Stimulated activated CD8-positive, alpha-beta memory T cell treated with anti-CD3 and anti-CD28 coated beads, Interleukin-12 subunit alpha, Interleukin-12 subunit beta, amount 100 ng/mL, for 24 hours (primary cell): ENCODE measurements around the gene GADD45B.
"Not testable (repeated sequence)": the region's sequence is repeated elsewhere in the genome, so short reads cannot be mapped to it uniquely, and the experiment has no call there.

Experiments used
- DNase-seq: peaks from one replicate; pipeline ENCODE4 v3.0.0-alpha.2; 2020; ENCODE audit errors: extremely low read depth

Gene GADD45B

GRCh38 chr19:2444251-2445002 is 31.5 kb upstream of the GADD45B start:
- DNase-seq: no peak

DNA sequence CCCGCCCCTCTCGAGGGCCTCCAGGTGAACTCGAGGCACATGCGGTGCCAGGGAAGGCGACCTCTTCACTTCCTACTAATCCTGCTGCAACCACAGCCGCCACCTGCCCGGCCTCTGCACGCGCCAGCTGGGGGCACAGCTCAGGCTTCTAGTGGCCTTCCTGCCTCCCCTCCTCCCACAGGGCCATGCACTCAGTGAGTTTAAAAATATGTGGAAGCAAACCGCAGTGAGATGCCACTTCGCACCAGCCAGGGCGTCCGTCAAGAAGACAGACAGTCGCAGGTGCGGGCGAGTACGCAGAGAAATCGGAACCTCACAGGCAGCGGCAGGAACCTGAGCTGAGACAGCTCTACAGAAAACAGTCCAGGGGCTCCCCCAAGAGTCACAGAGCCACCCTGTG is 29.5 kb upstream of the GADD45B start:
- no peak for DNase-seq

DNA sequence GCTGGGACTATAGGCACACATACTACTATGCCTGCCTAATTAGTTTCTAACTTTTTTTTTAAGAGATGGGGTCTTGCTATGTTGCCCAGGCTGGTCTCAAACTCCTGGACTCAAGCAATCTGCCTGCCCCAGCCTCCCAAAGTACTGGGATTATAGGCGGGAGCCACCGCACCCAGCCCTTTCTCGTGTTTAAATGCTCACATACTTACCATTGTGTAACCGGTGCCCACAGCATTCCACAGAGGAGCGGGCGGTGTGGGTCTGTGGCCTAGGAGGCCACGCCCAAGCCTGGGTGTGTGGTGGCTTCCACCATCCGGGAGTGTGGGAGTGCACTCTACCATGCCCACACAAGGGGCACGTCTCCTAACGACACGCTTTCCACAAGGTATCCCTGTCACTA is 26.9 kb upstream of the GADD45B start:
- no peak for DNase-seq

DNA sequence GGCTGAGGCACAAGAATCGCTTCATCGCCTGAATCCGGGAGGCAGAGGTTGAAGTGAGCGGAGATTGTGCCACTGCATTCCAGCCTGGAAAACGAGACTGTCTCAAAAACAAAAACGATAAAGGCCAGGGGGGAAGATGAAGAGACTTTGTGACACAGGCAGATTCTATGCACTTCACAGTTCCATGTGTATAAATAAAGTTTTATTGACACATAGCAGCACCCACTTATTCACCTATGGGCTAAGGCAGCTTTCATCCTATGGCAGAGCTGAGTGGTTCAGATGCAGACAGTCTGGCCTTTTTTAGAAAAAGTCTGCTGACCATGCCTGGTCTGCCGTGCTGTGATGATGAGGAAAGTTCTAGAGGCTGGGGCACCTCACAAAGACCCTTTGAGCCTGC is 24.8 kb upstream of the GADD45B start:
- DNase-seq: no peak

DNA sequence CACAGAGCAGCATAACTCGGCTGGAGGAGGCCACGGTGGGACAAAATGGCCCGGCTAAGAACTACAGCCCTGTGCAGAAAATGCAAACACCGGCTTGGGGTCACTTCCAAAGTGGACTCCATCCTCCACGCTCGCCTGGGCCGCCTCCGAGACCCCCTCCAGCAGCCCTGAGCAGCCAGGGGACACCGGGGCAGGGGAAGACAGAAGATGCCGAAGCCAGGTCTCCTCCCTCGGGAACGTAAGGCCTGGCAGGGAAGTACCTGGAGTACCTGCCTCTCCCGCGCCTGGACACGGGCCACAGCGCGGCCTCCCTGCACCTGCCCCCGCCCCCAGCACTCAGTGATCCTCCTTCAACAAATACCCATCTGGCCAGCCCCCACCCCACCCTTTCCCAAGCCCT is 24.2 kb upstream of the GADD45B start:
- DNase-seq: no peak

DNA sequence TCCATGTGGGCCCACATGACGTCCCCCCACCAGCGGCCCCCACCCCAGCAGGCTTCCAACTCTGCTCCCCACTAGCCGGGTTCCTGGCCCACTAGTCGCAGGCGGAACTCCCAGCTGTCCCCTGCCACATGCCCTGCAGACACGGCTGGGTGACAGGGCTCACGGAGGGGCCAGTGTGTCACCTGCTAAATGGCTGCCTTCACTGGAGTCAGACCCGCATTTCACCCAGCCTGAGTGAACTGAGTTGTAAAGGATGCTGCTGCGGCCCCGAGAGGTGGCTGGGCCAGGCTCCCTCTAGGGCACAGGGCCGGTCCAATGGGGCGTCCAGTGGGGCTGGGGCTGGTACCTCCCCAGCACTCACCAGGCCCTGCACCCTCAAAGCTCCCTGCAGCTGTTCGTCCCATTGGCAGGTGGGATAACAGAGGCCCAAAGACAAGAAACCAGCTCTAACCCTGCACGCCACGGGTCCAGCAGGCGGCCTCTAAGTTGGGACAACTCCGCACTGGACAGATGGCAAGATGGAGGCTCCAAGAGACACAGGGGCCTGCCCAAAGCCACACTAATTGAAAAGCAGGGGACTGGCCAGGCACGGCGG is 22.4 kb upstream of the GADD45B start:
- no peak for DNase-seq

GRCh38 chr19:2454199-2454961 is 21.5 kb upstream of the GADD45B start:
- no peak for DNase-seq

GRCh38 chr19:2454962-2455850 is 20.7 kb upstream of the GADD45B start:
- DNase-seq: no peak

DNA sequence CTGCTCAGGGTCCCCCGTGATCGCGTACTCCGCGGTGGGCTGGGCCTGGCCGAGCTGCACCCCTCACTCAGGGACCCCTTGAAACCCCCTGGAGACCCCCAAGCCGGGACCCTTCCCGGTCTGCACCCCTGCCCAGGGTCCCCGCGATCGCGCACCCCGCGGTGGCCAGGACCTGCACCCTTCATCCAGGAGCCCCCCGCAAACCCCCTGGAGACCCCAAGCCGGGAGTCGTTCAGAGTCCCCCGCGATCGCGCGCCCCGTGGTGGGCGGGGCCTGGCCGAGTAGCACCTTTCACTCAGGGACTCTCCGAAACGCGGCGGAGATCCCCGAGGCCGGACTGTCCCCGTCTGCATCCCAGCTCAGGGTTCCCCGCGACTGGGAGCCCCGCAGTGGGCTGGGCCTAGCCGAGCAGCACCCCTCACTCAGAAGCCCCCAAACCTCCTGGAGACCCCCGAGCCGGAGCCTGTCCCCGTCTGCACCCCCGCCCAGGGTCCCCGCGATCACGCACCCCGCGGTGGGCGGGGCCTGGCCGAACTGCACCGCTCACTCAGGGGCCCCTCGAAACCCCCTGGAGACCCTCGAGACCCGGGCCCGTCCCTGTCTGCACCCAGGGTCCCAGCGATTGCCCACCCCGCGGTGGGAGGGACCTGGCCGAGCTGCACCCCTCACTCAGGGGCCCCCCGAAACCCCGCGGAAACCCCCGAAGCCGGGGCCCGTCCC is 19.9 kb upstream of the GADD45B start:
- DNase-seq: no peak

- no peak for DNase-seq
These were observed 18.4 kb upstream of the GADD45B start for GRCh38 chr19:2457394-2458037.

DNA sequence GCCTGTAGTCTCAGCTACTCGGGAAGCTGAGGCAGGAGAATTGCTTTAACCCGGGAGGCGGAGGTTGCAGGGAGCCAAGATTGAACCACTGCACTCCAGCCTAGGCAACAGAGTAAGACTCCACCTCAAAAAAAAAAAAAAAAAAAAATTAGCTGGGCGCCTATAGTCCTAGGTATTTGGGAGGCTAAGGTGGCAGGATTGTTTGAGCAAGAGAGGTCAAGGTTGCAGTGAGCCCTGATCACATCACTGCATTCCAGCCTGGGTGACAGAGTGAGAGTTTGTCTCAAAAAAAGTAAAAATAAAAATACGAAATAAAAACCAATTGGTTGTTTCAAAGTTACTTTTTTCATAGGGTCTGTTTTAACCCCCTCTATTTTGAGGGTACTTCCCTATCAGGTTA is 17.9 kb upstream of the GADD45B start:
- no peak for DNase-seq

- DNase-seq: not testable (repeated sequence)
These were observed 17.2 kb upstream of the GADD45B start for GRCh38 chr19:2458776-2459175.

DNA sequence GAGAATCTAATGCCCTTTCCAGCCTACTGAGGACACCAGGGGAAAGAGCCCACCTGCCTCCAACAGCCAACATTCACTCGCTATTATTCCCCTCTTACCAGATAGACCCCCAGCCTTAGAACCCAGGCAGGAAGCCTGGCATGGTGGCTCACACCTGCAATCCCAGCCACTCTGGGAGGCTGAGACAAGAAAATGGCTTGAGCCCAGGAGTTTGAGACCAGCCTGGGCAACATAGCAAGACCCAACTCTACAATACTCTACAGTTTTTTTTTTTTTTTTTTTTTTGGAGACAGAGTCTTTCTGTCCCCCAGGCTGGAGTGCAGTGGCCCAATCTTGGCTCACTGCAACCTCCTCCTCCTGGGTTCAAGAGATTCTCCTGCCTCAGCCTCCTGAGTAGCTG is 15.7 kb upstream of the GADD45B start:
- no peak for DNase-seq

- DNase-seq: no peak
These were observed 13.9 kb upstream of the GADD45B start for GRCh38 chr19:2461751-2462634.

- DNase-seq: no peak
These were observed 13.1 kb upstream of the GADD45B start for GRCh38 chr19:2462635-2463421.

DNA sequence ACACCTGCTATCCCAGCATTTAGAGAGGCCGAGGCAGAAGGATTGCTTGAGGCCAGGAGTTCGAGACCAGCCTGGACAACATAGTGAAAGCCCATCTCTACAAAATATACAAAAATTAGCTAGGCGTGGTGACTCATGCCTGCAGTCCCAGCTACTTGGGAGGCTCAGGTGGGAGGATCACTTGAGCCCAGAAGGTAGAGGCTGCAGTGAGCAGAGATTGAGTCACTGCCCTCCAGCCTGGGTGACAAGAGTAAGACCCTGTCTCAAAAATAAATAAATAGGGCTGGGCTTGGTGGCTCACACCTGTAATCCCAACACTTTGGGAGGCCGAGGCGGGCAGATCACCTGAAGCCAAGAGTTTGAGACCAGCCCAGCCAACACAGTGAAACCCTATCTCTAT is 12.2 kb upstream of the GADD45B start:
- DNase-seq: not testable (repeated sequence)

DNA sequence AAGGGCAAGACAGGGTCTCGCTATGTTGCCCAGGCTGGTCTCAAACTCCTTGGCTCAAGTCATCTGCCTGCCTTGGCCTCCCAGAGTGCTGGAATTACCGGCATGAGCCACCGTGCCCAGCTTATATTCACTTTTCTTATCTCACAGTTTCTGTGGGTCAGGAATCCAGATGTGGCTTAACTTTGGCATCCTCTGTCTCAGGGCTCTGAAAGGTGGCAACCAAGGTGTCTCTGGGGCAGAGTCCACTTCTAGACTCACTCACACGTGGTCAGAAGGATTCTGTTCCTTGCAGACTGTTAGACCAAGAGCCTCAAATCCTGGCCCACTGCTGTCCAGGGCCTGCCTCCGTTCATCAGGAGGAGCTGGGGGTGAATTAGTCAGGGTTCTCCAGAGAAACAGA is 11.5 kb upstream of the GADD45B start:
- no peak for DNase-seq

- no peak for DNase-seq
These were observed 7.3 kb upstream of the GADD45B start for GRCh38 chr19:2468596-2468995.
